ENCODE data around the gene UFD1. TPM values are rescaled to one million over a fixed set of nuclear protein-coding genes. Genes with fewer than 3 reads are reported as not detected.

Gene UFD1
- total RNA-seq, 2 donors from 2014 or later, result 43.8 to 46.9 TPM

DNA sequence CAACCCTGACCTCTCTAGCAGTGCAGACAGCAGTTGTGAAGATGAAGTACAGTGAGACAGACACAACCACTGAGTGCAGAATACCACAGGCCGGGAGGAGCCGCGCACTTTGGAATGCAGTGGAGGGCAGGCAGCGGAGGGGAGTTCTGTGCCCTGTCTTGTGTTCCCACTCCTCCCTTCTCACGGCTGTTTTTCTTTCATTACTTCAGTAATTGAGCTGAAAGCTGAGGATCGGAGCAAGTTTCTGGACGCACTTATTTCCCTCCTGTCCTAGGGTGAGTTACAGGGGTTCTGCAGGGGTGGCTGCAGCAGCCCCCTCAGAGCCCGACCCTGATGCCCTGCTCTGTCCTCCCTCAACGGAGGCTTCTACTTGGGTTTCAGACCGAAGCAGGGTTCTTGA is 39.6 kb upstream of the UFD1 start:
- ATAC-seq (no peak), DNase-seq (no peak)
- intact Hi-C loops (cut with DNase I), result no loop called here

DNA sequence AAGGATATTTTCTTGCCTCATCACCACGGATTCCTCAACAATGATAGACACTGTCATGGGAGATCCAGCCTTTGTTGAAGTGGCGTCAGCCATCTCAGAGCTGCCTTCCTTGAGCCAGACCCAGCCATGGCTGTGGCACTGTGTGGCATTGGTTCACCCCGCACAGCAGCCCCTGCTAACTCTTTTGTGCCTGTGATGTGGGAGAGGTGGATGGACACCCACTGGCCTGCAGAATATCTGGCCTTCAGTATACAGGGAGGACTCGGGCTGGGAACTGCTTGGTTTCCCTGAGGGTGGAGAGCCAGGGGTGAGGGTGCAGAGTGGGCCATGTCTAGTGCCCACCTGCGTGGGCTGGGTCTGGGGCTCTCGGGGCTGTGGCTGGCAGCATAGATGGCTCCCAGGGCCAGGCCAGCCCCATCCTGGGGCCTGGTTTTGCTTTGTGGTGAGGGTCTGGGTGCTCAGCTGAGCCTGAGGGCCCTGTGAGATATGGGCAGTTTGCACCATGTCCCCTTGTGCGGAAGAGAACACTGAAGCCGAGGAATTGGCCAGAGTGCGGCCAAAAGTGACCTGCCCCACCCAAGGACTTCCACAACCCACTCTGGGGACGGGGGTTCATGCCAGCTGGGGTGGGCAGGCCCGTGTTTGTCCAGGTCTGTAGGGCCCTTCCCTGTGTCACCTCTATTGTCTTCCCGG is 39.1 kb upstream of the UFD1 start:
- no peak for DNase-seq
- ATAC-seq, result no peak

DNA sequence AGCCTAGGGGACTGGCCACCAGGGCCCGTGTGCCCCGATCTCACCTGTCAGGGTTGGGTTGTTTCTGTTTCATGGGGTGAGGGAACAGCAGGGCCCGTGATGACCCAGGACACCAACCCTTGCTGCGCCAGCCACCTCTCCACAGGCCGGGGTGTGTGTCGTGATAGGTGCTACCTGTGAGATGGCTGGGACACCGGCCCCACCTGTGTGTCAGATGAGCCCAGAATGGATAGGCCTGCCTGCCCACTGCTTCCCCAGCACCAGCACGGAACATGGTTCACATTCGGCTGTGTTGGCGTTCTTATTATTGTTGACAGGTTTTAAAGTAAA is 38.1 kb upstream of the UFD1 start:
- ATAC-seq (no peak), DNase-seq (no peak)
- intact Hi-C loops (cut with DNase I), result no loop called here

More for the DNA sequence above, 39.1 kb upstream of the UFD1 start:
- intact Hi-C loops (cut with DNase I), result no loop called here

DNA sequence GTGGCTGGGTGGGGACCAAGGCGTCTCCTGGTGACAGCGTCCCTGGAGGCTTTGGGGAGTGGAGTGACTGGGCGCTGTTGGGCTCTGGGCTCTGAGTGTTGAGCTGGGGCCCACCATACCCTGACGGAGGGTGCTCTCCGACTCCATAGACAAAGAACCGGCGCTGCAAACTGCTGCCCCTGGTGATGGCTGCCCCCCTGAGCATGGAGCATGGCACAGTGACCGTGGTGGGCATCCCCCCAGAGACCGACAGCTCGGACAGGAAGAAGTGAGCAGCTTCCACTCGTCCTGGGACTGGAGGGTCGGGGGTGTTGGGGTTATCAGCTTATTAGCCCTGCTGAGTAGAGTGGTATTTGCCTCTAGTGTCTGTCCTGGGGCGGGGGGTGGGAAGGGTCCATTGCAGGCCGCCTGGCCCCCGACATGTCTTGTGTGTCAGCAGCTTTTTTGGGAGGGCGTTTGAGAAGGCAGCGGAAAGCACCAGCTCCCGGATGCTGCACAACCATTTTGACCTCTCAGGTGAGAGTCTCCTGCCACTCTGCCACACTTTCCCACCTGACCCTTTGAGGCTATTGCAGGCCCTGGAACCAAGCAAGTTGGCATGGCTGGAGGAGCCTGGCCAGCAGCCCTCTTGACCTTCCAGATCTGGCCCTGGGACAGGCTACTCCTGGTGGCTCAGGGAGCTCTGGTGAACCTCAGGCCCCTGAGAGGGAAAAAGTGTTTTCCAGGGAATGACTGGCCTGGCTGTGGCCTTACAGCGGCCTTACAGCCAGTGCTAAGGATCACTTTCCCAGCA is 37.6 kb upstream of the UFD1 start:
- intact Hi-C loops (cut with DNase I), result no loop called here
- ATAC-seq (no peak), DNase-seq (no peak)

DNA sequence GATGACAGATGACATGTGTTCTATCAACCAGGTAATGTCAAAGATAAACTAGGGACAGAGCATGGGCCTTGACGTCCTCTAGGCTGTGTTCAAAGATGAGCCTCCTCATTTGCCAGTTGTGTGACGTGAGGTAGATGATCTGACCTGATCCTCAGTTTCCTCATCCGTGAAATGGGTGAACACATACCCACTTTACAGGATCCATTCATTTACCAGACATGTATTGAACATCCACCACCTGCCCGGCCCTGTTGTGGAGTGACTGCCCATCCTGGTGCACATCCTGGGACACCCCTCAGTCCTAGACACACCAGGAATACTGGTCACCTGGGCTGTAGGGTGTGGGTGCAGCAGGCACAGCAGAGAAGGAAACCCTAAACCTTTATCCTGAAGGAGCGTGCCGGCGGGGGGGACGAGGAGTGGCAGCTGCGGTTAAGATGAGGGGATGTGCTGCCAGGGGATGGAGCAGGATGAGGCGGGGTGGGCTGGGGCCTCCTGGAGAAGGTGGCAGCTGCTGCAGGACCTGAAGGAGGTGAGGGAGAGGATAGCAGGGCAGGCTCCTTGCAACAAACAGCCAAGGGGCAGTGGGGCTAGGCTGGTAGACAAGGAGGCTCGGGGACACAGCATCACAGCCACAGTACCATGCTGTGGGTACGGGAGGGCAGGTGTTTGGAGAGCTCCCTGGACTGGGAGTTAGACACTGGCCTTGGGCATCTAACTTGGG is 36.8 kb upstream of the UFD1 start:
- intact Hi-C loops (cut with DNase I), result no loop called here
- DNase-seq (no peak), ATAC-seq (no peak)

DNA sequence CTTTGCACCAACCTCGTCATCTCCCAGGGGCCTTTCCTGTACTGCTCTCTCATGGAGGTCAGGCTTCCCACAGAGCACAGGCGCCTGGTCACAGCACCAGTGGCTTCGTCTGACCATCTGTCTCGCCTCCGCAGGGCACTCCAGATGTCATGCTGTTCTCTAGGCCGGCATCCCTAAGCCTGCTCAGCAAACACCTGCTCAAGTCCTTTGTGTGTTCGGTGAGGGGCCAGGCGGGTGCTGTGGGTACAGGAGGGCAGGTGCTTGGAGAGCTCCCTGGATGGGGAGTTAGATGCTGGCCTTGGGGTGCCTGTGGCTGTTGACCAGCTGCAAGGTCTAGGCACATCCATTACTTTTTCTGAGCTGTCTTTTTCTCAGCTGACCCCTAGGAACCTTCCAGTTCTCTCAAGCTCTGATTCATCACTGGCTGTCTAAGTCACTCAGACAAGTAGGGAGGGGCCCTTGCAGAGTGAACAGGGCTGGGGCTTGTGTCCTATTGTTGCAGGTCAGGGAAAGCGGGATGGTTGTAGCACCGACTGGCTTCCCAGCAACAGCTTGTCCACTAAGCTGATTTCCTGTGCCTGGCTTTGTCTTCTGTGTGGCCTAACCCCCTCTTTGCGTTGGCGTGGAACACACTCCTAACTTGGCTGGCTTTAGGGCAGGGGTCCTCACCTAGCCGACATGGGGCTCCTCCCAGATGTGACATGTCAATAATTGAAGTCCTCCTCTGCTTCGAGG is 36.0 kb upstream of the UFD1 start:
- ATAC-seq (no peak), DNase-seq (no peak)
- intact Hi-C loops (cut with DNase I), result no loop called here

DNA sequence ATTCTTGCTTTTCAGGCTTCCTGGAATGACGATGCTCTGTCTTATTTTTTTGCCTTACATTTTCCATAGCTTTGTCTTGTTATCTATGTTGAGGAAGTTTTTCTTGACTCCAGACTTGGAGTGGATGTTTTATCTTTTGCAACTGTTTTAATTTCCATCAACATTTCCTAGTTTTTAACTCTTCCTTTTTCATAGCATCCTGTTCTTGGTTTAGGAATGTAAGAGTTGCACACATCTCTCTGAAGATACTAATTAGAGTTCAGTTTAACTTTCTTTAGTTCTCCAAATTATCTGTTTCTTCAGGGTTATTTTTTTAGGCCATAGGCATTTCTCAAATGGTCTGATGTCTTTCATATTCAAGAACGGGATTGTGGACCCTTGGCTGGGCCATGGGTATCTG is 34.8 kb upstream of the UFD1 start:
- DNase-seq, result no peak
- ATAC-seq, result no peak
- intact Hi-C loops (cut with DNase I), result no loop called here

DNA sequence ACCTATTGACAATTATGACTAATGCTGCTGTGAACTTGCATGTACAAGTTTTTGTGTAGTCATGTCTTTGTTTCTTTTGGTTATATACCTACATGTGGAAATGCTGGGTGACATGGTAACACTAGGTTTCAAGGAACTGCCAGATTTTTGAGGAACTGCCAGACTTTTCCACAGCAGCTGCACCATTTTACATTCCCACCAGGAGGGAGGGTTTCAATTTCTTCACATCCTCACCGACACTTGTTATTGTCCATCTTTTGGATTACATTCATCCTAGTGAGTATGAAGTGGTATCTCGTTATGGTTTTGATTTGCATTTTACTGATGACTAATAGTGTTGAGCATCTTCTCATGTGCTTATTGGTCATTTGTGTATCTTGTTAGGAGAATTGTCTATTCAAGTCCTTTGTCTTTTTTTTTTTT is 31.9 kb upstream of the UFD1 start:
- intact Hi-C loops (cut with DNase I), result no loop called here
- DNase-seq (no peak), ATAC-seq (no peak)

DNA sequence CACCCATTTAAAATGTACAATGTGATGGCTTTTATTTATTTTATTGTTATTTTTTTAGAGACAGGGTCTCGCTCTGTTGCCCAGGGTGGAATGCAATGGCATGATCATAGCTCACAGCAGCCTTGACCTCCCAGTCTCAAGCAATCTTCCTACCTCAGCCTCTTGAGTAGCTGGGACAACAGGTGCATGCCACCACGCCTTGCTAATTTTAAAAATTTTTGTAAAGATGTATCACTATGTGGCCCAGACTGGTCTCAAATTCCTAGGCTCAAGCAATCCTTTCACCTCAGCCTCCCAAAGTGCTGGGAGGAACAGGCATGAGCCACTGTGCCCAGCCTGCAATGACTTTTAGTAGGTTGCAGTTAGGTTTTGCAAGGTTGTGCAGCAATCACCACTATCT is 30.9 kb upstream of the UFD1 start:
- ATAC-seq (no peak), DNase-seq (no peak)
- intact Hi-C loops (cut with DNase I), result no loop called here

DNA sequence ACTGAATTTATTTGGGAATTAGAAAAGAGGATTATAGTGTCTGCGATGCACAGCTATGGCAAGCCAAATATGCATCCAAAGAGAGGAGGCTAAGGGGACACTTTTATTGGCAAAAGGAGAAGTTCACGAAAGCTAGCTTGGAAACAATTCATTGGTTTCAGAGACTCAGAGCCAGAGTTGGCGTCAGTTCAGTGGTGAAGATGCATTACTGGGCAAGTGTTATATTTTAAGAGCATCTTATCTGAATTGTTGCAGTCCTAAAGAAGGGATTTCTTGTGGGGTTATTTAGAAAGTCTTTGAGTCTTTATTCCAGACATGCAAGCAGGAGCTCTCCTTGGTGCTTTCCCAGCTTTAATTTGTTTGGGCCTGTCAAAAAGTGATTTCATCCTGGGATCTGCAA is 30.2 kb upstream of the UFD1 start:
- DNase-seq (no peak), ATAC-seq (no peak)
- intact Hi-C loops (cut with DNase I), result no loop called here

DNA sequence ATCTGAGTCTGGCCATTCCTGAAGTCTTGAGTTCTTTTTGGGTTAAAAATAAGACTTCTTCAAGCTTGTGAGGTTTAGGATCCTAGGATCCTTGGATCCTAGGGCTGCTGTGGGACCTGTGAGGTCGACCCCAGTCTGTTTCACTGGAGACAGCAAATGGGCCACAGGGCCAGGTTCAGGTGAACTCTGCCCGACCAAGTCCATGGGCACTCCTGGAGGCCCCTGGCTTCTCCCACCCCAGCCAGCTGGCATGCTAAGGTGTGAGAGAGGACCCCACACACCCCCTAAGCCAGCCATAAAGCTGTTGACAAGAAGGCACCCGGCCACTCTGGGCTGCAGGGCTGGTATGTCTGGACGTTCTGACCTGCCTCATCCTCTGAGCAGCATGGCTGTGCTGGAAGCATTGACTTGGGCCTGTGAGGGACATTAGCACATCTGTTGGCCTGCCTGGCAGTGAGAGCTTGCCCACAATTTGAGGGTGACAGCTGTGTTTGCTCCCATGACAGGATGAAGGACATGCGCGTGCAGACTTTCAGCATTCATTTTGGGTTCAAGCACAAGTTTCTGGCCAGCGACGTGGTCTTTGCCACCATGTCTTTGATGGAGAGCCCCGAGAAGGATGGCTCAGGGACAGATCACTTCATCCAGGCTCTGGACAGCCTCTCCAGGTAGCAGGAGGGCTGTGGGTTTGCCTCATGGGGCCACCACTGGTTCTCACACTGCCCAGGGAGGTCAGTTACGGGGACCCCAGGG is 29.2 kb upstream of the UFD1 start:
- no peak for ATAC-seq
- DNase-seq, result no peak
- intact Hi-C loops (cut with DNase I), result no loop called here

DNA sequence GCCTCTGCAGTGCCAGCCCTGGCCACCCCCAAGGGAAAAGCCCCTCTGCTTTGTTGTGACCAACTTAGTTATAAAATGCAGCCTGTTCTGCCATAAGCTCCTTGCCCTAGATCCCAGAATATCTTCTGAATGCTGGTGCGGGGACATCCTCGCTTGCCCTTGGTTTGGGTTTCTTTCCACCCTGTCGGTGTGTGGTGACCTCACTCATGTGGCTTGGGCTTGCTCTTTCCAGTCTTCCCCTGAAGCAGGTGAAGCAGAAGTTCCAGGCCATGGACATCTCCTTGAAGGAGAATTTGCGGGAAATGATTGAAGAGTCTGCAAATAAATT is 28.5 kb upstream of the UFD1 start:
- ATAC-seq (no peak), DNase-seq (no peak)
- intact Hi-C loops (cut with DNase I), result no loop called here

DNA sequence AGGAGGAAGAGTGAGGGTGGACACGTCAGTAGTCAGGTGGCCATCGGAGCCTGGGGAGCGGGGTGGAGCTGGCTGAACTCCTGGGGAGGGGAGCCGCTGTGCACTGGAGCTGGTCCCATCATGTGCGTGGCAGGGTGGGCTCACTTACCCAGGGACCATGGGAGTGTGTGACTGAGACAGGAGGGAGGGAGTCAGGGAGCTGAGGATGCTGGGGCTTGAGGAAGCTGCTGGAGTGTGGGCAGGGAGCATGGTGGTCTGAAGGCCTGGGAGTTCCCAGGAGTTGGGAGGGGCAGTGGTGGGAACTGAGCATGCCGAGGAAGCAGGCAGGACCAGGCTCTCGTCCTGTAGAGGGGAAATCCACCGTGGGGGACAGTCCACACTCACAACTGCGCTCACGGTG is 27.2 kb upstream of the UFD1 start:
- intact Hi-C loops (cut with DNase I), result no loop called here
- ATAC-seq (no peak), DNase-seq (no peak)

DNA sequence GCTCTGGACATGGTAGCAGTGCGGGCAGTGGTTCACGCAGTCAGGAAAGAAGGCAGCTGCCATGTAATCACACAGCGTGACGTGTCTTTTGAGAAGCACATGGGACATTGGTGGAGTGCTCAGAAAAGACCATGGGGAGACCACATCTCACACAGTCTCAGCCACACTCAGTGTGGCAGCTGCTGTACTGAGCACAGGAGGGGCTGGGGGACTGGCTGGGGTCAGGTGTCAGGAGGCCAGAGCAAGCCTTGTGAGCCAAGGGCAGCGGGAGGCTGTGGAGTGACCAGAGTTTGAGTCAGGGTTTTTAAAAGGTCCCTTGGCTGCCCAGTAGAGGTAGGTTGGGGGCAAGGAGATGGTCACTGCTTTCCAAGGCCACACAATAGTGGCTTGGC is 26.7 kb upstream of the UFD1 start:
- ATAC-seq, result no peak
- intact Hi-C loops (cut with DNase I), result no loop called here
- no peak for DNase-seq

DNA sequence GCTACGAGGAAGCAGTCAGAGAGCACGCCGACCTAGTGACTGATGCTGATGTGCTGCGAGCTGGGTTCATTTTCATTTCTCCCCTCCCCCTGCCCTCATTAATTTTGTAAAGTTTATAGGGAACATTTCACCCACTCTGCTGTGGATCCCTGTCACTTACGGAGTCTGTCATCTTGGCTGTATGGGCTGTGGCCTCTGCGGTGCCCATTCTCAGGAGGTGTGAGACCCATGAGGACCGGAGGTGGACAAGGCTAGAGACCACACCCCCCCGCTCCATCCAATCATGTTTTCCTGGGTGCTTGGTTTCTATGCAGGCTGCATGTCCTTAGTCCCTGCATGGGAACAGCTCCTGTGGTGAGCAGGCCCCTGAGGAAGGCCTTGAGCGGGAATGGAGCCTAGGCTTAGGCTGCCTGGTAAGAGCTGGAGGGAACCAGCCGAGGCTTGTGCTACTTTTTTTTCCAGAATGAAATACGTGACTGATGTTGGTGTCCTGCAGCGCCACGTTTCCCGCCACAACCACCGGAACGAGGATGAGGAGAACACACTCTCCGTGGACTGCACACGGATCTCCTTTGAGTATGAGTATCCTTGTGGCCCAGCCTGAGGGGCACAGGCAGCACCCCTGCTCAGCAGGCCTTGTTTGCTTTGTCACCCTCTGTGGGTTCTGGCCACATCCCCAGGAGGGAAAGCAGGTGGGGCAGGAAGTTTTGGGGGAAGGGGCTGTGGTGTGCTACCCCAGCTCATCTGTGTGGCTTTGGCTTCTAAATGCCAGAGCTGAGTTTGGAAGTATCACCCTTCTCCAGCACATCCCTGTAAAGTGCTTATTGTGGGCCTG is 26.1 kb upstream of the UFD1 start:
- intact Hi-C loops (cut with DNase I), result no loop called here
- no peak for ATAC-seq
- no peak for DNase-seq

DNA sequence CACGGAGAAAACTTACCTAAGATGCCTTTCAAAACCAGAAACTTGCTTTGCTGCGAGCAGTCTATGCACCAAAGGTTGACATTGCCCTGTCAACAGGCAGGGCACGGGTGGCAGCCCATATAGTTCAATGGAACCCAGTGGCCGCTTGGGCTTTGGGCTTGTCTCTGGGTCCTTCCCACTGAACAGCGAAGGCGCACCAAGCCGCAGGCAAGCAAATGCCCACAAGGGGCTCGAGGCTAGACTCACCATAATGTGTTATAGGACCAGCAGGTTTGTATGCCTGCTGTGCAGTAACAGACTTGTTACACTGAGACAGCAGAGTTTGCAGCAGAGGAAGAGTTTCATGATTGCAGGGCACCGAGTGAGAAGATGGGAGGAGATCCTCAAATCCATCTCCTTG is 24.9 kb upstream of the UFD1 start:
- no peak for ATAC-seq
- DNase-seq, result no peak
- intact Hi-C loops (cut with DNase I), result no loop called here

DNA sequence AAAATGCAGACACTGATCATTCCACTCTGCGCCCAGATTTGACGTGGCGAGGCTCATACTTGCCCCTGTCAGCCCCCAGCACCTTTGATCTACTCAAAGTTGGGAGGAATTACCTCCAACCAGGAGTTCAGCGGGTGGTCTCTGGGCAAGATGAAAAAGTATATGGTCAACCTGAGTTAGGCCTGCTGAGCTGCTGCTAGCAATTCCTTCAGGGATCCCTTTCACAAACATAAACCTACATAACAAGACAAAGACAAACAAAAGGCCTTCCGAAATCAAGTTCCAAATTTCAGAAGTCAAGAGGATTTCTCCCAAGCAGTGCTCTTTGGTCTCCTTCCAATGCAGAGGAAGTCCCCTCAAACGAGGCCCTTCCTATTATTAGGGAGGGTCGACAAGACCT is 24.4 kb upstream of the UFD1 start:
- no peak for DNase-seq
- intact Hi-C loops (cut with DNase I), result no loop called here
- no peak for ATAC-seq

DNA sequence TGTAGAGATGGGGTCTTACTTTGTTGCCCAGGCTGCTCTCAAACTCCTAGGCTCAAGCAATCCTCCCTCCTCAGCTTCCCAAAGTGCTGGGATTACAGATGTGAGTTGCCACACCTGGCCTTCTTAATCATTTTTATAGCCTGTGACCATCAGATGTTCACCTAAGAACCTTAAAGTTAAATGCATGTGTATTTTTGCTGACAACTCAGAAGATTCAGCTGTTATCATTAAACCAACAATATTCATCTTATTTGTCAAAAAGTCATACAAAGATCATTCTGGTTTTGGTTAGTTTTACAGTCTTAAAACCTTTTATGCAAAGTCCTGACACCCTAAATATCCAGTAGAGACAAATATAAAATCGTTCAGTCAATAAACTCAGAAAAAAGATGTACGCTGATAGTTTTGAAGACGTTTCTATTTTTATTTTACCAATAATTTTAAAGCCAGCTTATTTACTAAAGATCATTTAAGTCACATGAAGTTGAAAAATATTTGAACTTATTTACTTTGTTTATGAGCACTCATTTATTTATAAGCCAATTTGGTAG is 23.0 kb upstream of the UFD1 start:
- DNase-seq (no peak), ATAC-seq (no peak)
- intact Hi-C loops (cut with DNase I), result no loop called here
